Left lung (tissue), 10 donors: Measurements from ENCODE around the gene AFF1. TPM values are rescaled to one million over a fixed set of nuclear protein-coding genes. Genes with fewer than 3 reads are reported as not detected.

Source experiments
- ATAC-seq: fragments of 200-7000 bp; cut with Tn5 transposase; one replicate; pipeline ENCODE4 v1.9.1; 2020; ENCODE audit warnings: moderate library complexity
- DNase-seq, 4 donors: peaks; one replicate each; pipeline ENCODE4 v3.0.0-alpha.2; 2013 to 2020
- H3K27ac ChIP-seq, 2 donors: fragments of 200-600 bp; sonication (generic) in 1 of 2; one replicate each; pipeline versions ENCODE4 v1.5.0 to v1.8.0; 2020 to 2021
- H3K27me3 ChIP-seq, 2 donors: fragments of 200-600 bp; sonication (generic) in 1 of 2; one replicate each; pipeline versions ENCODE4 v1.5.0 to v1.8.0; 2020 to 2021
- H3K36me3 ChIP-seq, 2 donors: fragments of 200-600 bp; sonication (generic) in 1 of 2; one replicate each; pipeline versions ENCODE4 v1.5.0 to v1.8.0; 2020 to 2021
- H3K4me1 ChIP-seq, 2 donors: fragments of 200-600 bp; one replicate each; pipeline ENCODE4 v1.8.0; 2021
- H3K4me3 ChIP-seq, 2 donors: fragments of 200-600 bp; sonication (generic) in 1 of 2; one replicate each; pipeline versions ENCODE4 v1.5.0 to v1.8.0; 2020 to 2021; ENCODE audit warnings: mild to moderate bottlenecking in 1 of 2
- H3K9me3 ChIP-seq, 2 donors: fragments of 200-600 bp; sonication (generic) in 1 of 2; one replicate each; pipeline versions ENCODE4 v1.5.0 to v1.8.0; 2020 to 2021
- intact Hi-C, 2 donors: fragments of 100-400 bp; cut with DNase I; formaldehyde crosslinking; loops; one replicate each; pipeline versions ENCODE4 v1.11.2 to v1.14.2; 2022
- polyA plus RNA-seq, 6 donors: library from polyadenylated mRNA; unstranded; fragments of 120-200 nt; gene quantifications; one replicate each; pipeline ENCODE4 v1.2.1, GENCODE V29; 2013; ENCODE audit not compliant: insufficient read length in 6 of 6
- total RNA-seq, 2 donors: library from RNA; stranded (reverse); fragmentation: NEBNext Ultra II Directional; extraction: Animal tissue kit (Norgen Biotek cat#: 25700); gene quantifications; one replicate each; pipeline ENCODE4 v1.2.1, GENCODE V29; 2021
- TF ChIP-seq, protein P1 (sequence below), 2 donors: fragments of 200-600 bp; sonication (generic) in 1 of 2; IDR thresholded peaks; one replicate each; pipeline versions ENCODE4 v1.5.0 to v1.8.0; 2021; ENCODE audit warnings: antibody characterized with exemption in 2 of 2
- donor health status: DM: no; HTN: yes; CAD: no.
- donor health status: DM: no; HTN: no; CAD: no.

Gene AFF1
- total and polyA plus RNA-seq, 8 donors = 40.8 to 86.0 (median 48.1) TPM

DNA sequence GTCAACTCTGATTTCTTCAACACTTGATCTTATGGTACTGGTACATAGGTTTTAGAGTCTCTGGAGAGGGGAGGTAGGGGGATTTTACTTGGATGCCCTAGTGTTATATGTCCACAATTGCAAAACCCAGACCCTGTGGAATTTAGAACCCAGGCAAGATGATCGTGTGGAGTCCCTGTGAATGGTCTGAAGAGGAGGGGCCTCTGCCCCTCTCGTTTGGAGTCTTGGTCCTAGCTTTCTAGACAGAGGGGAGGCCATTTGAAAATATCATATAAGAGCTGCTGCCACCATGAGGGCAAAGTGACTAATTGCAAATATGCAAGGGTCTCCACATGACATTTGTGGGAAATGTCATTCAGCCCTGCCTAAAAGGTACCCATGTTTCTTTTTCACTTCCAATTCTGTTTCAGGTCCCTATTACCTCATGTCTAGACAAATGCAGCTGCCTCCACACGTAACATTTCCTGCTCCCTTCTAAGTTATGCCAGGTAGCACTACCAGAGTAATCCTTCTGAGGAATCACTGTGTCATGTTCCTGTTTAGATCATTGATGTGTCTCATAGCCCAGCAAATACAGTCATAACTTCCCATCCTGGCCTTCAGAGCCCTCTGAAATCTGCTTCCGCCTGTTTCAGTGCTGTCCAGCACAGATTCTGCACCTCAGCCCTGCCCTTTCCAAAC lies 158.8 kb downstream of the AFF1 start:
- H3K27me3 ChIP-seq = no peaks in the 10 kb centered on the region
- peak overlapping the region in 1 of 2 donors; percentile 60 for H3K27ac ChIP-seq
- peak; percentile 72 for ATAC-seq
- TF ChIP-seq, protein P1, sequence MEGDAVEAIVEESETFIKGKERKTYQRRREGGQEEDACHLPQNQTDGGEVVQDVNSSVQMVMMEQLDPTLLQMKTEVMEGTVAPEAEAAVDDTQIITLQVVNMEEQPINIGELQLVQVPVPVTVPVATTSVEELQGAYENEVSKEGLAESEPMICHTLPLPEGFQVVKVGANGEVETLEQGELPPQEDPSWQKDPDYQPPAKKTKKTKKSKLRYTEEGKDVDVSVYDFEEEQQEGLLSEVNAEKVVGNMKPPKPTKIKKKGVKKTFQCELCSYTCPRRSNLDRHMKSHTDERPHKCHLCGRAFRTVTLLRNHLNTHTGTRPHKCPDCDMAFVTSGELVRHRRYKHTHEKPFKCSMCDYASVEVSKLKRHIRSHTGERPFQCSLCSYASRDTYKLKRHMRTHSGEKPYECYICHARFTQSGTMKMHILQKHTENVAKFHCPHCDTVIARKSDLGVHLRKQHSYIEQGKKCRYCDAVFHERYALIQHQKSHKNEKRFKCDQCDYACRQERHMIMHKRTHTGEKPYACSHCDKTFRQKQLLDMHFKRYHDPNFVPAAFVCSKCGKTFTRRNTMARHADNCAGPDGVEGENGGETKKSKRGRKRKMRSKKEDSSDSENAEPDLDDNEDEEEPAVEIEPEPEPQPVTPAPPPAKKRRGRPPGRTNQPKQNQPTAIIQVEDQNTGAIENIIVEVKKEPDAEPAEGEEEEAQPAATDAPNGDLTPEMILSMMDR (IDR thresholded peaks at IDR 0.05) = peak; percentile 50 to 55
- intact Hi-C loops = loop anchor here in 1 of 2 donors (2.0 kb wide), 1 partner anchor 171 kb away; no protein-coding TSS in a partner anchor
- no peak overlapping the region for H3K4me3 ChIP-seq
- no peaks in the 10 kb centered on the region for H3K9me3 ChIP-seq
- H3K36me3 ChIP-seq = peaks cover 0 to 25% of the 10 kb centered on the region in 2 donors
- peak in 1 of 4 donors; percentile 60 for DNase-seq
- H3K4me1 ChIP-seq = peaks cover 12 to 49% of the 10 kb centered on the region in 2 donors

DNA sequence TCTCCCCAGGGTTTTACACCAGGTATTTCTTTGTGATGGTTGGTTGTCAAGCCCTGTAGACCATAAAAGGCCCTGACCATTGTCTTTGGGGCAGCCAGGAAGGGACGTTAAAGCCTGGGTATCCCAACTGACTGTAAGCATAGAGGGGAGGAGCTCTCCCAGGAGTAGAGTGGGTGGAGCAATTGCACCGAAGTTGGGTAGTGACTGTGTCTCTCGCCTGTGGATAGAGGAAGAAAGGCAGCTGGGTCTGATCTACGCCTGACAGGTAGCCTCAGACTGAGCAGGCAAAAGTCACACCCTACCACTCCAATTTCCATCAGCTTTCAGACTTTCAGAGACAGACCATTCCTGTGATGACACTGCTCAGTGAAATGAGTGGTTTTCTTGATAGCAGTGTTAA lies 162.3 kb downstream of the AFF1 start:
- no peaks in the 10 kb centered on the region for H3K27me3 ChIP-seq
- no peak overlapping the region for H3K27ac ChIP-seq
- ATAC-seq (peak; percentile 4), DNase-seq (no peak)
- intact Hi-C loops = no loop called here
- peaks cover 10 to 42% of the 10 kb centered on the region in 2 donors for H3K4me1 ChIP-seq
- no peaks in the 10 kb centered on the region for H3K9me3 ChIP-seq
- peaks cover 0 to 13% of the 10 kb centered on the region in 2 donors for H3K36me3 ChIP-seq
- TF ChIP-seq, protein P1 (IDR thresholded peaks at IDR 0.05) = no peak
- no peak overlapping the region for H3K4me3 ChIP-seq

- peaks cover 14 to 37% of the 10 kb centered on the region in 2 donors for H3K4me1 ChIP-seq
- no peaks in the 10 kb centered on the region for H3K9me3 ChIP-seq
- H3K36me3 ChIP-seq = peaks cover 0 to 4% of the 10 kb centered on the region in 2 donors
- no peak for DNase-seq
- intact Hi-C loops = no loop called here
- H3K4me3 ChIP-seq = no peak overlapping the region
- TF ChIP-seq, protein P1 (IDR thresholded peaks at IDR 0.05) = no peak
- no peaks in the 10 kb centered on the region for H3K27me3 ChIP-seq
- no peak overlapping the region for H3K27ac ChIP-seq
- peak; percentile 77 for ATAC-seq
Observed at GRCh38 chr4:87100168-87100567, 165.4 kb downstream of the AFF1 start.

DNA sequence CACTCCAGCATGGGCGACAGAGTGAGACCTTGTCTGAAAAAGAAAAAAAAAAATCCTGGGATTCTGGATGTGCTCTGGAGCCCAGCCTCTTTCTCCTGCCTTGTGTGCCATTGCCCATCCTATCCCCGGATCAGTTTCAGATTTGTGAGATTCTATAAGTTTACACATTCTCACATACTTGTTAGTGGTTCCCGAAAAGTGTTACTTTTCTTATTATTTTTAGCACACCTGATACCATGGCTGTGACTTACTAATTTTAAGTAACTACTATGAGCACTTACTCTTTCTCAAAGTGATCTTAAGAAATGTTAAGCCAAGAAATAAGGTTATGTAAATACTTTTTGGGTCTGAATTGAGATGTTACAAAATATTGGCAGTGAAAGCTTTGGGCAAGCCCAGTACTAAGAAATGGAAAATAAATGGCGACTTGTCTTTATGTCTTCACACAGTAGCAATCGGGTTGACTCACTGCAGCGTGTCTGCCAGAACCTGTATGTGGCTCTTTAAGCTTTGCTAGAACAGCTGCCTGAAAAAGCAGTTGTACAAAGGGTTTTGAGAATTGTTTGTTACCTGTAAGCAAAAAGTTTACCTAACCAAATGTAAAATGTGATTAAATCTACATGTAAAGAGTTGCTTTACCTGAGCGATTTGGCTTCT lies 166.9 kb downstream of the AFF1 start:
- no peak for DNase-seq
- Histone ChIP-seq H3K27me3 (no peaks in the 10 kb centered on the region), H3K9me3 (no peaks in the 10 kb centered on the region), H3K27ac (peak overlapping the region in 1 of 2 donors; percentile 14), H3K4me1 (peaks cover 14 to 37% of the 10 kb centered on the region in 2 donors), H3K4me3 (no peak overlapping the region), H3K36me3 (peaks cover 0 to 16% of the 10 kb centered on the region in 2 donors)
- ATAC-seq = peak; percentile 63
- intact Hi-C loops = no loop called here
- TF ChIP-seq, protein P1 (IDR thresholded peaks at IDR 0.05) = no peak

DNA sequence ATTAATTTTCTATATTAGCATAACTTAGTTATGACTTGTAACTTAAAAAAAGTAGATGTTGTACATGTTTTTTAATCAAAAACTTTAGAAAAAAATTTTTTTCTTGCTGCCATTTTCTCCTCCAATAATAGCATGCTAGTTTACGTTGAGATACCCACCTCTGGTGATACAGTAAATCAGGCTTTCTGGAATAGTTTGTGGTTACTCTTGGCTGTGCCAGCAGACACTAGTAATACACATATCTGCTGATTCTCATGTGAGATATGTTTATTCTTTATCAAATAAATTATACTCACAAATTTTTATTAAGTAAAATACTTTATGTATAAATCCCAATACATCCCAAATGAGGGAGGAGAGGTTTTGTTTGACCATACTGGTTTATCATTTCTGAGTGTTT lies 168.3 kb downstream of the AFF1 start:
- Histone ChIP-seq H3K4me1 (peaks cover 14 to 30% of the 10 kb centered on the region in 2 donors), H3K27me3 (no peaks in the 10 kb centered on the region), H3K9me3 (no peaks in the 10 kb centered on the region), H3K4me3 (no peak overlapping the region), H3K36me3 (peaks cover 0 to 17% of the 10 kb centered on the region in 2 donors), H3K27ac (peak overlapping the region; percentile 67 to 82)
- intact Hi-C loops = no loop called here
- DNase-seq (no peak), ATAC-seq (no peak)
- TF ChIP-seq, protein P1 (IDR thresholded peaks at IDR 0.05) = no peak
